ENCODE data around the gene ESYT3.
"Not testable (repeated sequence)": the region's sequence is repeated elsewhere in the genome, so short reads cannot be mapped to it uniquely, and the experiment has no call there.

- TF ChIP-seq CTCF, POLR2A (IDR thresholded peaks at IDR 0.05): not testable (repeated sequence)
These were observed 61.2 kb downstream of the ESYT3 start for GRCh38 chr3:138495638-138496037.

All from uterus (tissue), 2 donors.